NCI-H2081 treated with DMSO at 0.1 percent for 48 hours (cell line): ENCODE results near the gene SMAD5.

Experiments used
- DNase-seq: peaks from one replicate; lab custom pipeline; 2025; lab: John Stamatoyannopoulos, UW

The SMAD5 gene

DNA sequence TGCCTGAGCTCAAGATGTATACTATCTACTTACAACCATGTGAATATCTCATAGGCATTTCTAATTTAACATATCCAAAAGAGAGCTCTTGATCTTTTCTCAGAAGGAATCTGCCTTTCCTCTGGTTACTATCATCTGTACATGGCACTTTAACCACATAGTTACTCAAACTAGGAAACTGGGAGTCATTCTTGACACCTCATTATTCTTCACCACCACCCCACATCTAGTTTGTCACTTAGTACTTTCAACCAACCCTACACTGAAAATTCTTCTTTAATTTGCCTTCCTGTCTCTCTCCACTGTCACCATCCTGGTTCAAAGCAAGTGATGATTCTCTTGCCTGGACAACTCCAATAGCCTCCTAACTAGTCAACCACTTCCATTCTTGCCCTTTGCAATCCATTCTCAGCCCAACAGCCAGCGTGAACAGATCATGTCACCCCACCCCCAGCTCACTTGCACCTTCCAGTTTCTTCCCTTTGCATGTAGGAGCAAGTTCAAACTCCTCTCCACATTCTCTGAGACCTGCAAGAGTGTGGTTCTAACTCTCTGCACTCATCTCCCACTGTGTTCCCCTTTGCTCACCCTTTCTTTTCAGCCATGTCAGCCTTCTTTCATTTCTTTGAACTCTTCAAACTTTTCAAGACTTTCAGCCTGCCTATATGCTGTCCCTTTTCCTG lies 17.3 kb upstream of the SMAD5 start:
- no peak for DNase-seq

DNA sequence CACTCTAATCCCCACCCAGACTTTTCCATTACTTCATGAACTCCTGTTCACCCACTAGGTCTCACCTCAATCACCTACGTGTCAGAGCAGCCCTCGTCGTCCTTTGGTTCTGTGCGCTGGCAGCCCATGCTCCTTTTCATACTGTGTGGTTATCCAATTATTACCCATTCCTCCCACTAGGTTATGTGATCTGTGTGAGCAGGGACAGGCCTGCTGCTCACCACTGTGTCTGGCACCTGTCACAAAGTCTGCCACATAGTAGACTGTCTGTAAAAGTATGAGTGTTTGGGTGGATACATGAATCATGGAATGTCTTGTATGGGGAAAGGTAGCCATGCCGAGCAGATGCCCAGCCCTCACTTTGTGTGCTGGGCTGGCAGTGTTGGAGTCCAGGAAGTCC lies 12.1 kb upstream of the SMAD5 start:
- DNase-seq, result no peak

DNA sequence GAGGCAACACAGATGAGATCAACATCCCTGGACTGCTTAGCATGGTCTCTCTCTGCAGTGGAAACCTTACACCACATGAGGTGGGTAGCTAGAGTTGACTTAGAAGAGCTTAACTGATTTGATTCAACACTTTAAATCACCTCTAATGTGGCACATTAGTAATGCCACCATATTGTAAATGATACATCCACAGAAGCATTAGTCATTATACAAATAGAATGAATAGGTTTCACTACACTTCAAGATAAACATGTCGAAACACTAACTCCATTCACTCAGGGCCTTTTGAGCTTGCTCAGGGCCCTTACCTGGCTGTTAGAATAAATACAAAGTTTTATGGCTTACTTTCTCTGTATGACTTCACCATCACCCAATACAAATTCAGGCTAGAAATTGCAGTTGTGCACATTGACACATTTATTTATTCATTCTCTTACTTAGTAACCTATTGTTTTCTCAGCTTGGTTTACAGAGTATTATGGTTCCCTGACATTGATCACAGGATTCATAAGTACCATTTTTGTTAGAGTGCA lies 9.3 kb upstream of the SMAD5 start:
- no peak for DNase-seq

DNA sequence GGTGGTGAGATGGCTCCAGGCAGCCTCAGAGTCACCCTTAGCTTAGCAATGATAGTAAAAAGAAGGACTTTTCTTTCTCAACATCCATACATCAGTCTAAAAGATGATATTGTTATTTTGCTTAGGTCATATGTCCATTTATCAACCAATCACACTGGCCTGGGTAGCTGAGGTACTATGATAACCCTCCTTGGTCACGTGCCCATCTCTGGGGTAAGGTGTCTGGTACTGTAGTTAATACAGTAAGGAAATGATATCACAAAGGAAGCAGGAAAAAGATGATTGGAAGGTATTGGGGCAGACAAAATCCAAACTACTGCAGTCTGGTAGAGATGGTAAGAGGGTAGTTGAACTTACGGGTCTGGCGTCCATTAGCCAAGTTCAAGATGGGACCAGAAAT lies 5.1 kb upstream of the SMAD5 start:
- DNase-seq, result no peak

DNA sequence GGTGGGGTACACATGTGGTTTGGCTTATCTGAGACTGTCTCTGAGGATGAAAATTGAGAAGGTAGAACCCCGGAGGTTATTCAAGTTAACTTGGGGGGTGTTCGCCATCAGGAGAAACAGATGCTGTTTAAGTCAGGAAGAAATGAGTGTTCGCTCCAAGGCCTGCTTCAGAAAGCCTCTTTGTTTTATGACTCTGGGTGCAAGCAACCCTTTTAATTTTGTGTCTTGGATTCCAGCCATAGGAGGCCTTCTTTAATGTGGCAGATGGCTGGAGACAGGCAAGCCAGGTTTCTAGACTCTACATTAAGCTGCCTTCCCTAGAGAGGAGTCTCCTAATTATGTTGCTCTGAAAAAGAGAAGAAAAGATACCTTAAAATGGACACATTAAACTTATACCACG lies 4.2 kb upstream of the SMAD5 start:
- DNase-seq, result no peak

DNA sequence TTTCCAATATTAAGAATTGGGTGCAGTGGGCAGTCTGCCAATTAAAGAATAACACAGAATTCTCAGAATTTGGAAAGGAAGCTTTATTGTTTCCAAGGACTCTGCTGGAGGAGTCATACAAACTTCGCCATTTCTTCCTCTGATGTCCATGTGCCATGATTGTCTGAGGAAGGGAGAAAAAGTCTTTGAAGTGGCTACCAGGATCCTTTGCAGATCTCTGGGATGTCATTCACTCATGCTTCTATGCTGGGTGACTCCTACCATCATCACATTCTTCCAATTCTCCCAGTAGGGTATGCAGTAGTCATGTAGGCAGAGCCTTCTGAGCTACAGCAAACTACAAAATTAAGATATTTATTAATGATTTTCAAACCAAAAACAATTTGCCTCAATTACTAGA lies 3.2 kb upstream of the SMAD5 start:
- DNase-seq, result no peak

DNA sequence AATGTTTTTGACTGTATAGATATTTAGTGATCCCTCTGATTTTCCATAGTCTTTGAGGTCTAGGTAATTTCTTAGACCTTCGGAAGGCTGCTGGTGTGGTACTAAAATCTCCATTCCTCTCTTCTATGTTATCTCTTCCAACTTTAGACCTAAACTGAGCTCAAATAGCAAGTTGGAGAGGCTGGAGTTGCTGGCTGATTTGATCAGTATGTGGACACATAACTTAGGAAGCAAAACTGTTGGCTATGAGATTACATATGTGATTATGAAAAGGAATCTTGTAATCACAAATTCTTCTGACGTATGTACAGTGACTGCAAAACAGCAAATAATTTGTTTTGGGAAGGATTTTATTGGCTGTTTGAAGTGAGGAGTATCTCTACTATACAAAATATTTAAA lies 2.1 kb upstream of the SMAD5 start:
- DNase-seq, result no peak

DNA sequence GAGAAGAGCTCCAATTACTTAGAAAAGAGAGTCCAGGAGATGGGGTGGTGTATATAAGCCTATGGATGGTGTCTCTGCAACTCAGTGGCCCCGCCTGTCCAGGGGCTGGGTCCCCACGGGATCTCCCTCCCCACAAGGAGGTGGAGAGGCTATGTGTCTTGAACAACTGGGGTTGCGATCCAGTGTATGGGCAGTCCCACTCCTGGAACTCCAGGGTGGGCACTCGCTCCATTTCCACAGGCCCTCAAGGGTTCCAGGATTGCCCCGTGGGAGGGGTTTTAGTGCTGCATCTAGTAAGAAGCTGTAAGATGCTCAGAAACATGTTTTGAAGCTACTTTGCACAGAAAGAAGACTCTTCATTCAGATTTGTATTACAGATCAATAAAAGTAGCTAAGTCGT lies 558 bp upstream of the SMAD5 start:
- DNase-seq, result no peak

DNA sequence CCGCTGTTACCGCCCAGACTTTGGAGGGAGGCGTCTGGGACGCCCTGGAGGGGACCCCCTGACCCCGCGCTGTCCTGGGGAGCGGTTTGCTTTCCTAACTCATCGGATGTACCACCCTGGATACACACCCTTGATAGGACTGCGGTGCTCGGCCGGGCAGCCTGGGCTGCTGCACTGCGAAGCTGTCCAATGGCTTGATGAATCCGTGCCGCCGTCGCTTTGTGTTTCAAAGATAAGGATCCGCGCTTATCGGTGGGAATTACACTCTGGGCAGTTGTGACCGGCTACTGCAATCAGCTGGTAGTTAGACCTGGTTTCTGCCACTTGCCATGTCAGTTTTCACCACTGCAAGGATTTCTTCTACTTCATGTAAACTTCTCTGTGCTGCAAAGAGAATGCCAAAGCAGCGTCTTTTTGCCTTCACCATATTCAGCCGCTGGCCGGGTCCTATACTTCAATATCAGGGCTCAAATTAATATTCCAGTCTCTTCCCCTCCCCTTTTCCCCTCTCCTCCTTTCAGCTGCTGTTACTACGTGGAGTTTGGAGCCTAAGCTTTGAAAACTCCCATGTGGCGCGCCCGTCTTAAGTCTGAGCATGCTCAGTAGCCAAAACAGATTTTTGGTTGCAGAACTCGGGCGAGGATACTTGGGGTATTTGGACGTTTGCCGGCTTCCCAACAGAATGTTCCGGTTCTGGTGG lies 727 bp downstream of the SMAD5 start:
- DNase-seq, result no peak

DNA sequence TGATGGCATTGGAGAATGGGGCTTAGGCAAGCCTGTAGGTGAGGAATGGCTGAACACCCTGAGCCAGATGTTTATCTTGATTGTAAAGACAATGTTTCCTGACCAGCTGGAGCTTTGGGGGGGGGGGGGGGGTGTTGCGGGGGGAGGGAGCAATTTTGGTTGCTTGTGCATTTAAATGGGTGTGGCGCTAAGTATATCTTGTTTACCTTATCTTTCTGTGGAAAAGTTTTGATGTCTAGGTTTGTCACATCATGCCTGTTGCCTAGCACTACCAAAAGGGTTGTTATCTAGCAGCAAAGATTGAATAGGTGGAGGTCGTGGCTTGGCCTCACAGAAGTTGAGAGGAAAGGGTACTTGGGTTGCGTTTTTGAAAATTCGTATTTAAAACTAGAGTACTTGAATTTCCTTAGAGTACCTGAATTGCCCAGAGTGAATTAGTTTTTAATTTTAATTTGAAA lies 1.3 kb downstream of the SMAD5 start:
- no peak for DNase-seq

DNA sequence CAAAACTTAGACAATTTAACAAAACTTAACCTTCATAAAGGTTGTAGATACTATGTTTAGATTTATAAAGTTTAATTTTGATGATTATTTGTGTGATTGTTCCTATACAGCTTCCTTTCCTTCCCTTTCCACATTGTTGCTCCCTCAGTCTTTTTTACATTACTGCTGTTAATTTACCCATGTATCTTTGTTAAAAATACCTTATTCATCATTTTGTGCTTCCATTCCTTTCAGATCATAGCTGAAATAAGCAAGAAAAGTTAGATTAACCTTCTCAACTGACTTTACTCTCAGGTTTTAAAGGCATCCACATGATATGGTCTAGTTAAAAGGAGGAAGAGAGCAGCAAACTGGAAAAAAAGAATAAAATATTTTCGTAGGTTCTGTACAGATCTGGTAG lies 2.0 kb downstream of the SMAD5 start:
- DNase-seq, result no peak

DNA sequence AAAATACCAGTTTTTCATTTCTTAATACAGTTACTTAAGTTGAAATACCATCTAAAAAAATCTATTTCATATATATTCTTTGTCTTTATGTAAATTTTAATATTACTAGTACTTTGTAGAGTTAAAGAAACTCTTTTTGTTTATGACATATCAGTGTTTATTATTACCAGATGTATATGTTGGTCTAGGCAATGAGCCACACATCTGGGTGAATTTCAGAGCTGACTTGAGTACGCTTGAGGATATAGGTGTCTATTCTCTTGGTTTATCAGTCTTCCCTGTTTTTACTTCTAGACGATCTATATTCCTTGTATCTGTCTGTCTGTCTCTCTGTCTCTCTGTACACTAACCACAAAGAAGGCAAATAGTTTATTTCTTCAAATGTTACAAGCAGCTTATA lies 2.9 kb downstream of the SMAD5 start:
- DNase-seq, result no peak

DNA sequence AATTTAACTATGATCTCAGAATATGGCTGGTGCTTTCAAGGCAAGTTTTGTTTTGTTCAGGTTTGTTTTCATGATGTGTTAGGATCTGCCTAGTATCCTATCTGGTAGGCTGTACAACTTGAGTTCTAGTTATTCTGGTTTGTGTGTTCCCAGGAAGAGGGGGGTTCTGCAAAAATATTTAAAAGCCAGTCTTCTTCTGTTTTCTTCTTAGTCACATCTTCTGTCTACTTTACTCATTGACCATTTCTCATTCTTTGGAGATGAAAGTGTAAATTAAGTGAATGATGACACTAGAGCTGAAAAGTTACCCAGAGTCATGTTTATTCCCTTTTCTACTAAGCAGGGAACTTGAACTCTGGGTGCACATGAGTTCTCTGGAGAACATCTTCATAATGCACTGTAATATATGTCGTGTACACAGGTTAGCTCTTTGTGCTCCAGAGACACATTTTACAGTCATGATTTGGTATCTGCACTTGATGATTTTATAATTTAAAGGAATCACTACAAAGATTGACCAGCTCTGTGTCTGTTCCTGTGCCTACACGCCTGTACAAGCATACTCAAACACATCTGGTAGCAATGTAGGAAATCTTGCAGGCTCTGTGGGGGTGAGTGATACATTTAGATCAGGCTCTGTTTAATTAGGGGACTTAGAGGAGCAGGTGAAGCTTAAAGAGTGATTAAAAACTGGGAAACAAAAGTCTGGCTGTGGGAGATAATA lies 5.0 kb downstream of the SMAD5 start:
- DNase-seq, result no peak

DNA sequence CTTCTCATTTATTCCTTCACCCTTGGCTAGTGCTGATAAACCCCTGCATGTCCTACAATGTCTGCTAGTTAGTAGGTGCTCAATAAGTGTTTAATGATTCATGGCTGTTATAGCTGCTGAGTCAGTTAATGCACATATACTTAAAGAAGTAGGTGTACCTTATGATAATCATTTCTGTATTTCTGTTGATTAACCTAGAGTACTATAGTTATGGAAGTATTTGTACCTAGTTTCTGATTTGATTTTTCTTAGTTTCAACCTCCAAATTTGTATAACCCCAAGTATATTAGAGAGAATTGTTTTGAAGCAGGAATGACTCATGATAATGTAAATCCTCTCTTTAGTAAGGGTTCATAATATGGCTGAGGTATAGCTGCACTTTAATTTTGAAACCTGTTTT lies 8.9 kb downstream of the SMAD5 start:
- no peak for DNase-seq

DNA sequence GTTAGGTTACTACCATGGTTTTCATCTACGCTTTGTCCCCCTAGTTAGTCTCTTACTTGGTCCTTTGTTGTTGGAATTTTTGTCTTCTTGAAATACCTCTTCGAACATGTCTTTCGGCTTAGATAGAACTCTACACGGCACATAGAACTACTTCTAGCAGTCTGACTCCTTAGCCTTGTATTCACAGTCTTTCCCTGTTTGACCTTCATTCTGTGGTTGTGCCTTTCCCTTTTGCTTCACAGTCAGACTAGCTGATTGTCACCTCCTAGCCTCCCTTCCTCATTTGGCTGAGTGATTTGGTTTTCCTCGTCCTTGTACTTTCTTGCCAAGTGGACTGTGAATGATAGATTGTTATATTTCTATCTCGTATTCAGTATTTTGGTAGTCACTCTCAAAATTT lies 10.7 kb downstream of the SMAD5 start:
- no peak for DNase-seq

DNA sequence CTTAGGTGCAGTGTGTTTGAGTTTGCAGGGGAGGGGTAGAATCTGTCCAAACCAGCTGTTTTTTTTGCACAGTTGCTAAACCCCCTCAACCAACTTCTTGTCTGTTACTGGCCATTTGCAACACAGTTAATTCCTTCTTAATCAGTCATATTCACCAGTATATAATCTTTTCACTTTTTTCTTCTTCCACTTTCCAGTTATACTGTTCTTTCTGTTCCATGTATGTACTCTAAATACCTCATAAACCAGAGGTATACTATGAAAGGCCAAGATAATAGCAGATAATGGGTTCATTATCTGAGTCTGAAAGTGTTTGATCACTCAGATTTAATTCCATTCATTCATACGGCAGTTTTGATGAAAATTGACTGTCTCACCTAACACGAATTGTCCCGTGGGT lies 11.1 kb downstream of the SMAD5 start:
- no peak for DNase-seq

DNA sequence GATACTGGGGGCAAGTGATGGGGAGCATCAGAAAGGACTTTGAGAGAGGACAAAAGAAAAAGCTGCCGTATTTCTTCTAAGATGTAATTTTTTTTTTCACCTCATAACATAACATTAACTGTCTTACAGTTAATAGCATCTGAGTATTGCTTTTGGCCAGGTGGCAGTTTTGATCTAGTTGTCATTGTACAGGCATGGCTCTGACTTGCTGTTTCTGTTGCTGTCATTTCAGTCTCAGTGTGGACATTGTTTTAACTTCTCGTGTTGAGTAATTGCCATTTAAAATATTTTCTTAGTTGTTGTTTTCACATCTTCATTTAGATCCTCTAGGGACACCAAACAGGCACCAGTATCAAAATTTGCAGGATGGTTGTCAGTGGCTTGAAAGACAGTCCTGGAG lies 12.4 kb downstream of the SMAD5 start:
- no peak for DNase-seq

DNA sequence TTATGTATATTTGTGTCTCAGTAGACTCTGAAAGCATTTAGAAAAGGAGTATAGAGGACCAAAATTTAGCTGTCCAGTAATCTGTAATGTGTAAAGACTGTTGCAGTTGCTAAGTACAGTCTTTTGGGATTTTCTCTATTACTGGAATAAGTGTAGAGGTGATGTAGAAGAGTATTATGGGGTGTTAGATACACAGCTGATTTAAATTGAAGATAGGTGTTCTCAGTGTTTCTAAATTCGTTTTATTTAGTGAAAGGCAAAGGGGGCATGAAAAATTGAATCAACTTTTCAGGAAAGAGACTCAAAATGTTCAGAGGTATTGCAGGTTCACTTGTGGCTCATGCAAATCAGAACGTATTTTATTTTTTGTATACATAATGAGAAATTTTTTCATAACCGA lies 13.6 kb downstream of the SMAD5 start:
- no peak for DNase-seq

DNA sequence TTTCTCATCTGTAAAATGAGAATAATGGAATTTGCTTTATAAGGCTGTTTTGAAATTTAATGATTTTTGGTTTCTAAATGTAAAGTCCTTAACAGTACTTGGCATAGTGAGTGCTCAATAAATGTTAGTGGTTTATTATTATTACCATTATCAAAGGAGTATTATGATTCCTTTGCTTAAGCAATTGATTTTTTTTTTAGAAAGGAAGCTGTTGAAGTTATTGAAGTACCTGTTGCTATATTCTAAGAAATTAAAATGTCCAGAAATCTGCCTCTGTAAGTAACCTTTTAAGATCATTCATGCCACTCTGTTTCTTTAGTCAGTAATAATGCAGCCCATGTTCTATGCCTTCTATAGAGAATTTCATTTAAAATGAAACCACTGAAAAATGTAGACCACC lies 15.0 kb downstream of the SMAD5 start:
- no peak for DNase-seq

DNA sequence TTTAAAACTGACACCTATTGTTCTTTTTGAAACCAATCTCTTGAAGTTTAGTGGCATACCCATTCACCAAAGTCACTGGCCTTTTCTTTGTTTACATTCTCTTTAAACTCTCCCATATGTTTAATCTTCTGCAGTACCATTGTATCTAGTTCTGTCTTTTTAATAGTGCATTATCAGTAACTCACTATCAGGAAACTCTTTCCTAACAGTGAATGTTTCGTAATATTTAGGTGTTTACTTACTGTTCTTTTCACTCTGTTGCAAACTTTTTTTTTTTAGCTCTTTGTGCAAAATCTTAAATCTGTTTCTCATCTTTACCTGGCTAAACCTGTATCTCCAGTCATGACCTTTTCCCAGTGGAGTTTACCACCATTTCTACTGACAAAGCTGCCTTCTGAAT lies 17.2 kb downstream of the SMAD5 start:
- DNase-seq, result no peak

DNA sequence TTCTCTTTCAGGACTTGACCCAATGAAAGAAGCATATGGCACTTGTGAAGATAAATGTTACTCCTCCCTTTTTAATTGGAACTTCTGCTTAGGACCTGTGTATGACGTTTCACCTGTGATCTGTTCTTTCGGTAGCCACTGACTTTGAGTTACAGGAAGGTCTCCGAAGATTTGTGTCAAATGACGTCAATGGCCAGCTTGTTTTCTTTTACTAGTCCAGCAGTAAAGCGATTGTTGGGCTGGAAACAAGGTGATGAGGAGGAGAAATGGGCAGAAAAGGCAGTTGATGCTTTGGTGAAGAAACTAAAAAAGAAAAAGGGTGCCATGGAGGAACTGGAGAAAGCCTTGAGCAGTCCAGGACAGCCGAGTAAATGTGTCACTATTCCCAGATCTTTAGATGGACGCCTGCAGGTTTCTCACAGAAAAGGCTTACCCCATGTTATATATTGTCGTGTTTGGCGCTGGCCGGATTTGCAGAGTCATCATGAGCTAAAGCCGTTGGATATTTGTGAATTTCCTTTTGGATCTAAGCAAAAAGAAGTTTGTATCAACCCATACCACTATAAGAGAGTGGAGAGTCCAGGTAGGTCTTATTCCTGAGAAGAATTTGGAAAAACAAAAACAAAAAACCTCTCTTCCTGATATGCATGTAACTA lies 21.1 kb downstream of the SMAD5 start:
- no peak for DNase-seq

DNA sequence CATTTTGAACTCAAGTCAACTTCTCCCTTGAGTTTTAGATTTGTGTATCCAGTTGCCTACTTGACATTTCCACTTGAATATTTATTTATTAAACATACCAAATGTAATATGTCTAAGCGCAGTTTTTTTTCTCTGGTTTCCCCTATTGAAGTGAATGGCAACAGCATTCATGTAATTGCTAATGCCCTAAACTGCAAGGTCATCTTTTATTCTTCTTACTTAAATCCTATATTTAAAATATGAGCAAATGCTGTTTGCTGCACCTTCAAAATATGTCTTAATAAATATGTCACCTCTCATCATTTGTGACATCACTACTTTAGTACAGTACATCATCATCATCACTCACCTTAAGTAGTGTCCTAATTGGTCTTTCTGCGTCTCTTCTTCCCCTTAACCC lies 22.4 kb downstream of the SMAD5 start:
- DNase-seq, result no peak

DNA sequence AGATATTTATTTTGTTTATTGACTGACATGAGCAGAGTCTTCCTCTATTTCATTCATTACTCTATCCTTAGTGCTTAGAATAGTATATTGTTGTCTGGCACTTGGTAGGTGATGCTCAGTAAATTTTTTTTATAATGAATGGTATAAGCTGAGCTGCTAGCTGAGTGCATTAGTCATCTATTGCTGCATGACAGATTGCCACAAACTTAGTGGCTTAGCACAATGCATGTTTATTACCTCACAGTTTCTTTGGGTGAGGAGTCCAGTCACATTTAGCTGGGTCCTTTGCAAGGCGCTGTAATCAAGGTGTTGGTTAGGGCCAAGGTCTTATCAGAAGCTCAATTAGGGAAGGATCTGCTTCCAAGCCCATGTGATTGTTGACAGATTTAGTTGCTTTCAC lies 23.1 kb downstream of the SMAD5 start:
- DNase-seq, result no peak
